B cell (primary cell): ENCODE measurements around the gene SNX19.

Experiments
- CTCF ChIP-seq: fragments of 200-600 bp; IDR thresholded peaks from one replicate; pipeline ENCODE4 v1.8.0; 2022; ENCODE audit warnings: antibody characterized with exemption, mild to moderate bottlenecking
- EZH2 ChIP-seq: IDR thresholded peaks from 2 replicates; pipeline ENCODE4 v1.6.1; 2012; ENCODE audit warnings: borderline replicate concordance, low read depth, mild to moderate bottlenecking, moderate library complexity, low read length; ENCODE audit not compliant: insufficient read depth, poor library complexity, severe bottlenecking

GRCh38 chr11:130865091-130865773, 51.0 kb downstream of the SNX19 start:
- TF ChIP-seq CTCF (no peak), EZH2 (no peak)
